ENCODE measurements around the gene TNFSF18.

Gene TNFSF18

DNA sequence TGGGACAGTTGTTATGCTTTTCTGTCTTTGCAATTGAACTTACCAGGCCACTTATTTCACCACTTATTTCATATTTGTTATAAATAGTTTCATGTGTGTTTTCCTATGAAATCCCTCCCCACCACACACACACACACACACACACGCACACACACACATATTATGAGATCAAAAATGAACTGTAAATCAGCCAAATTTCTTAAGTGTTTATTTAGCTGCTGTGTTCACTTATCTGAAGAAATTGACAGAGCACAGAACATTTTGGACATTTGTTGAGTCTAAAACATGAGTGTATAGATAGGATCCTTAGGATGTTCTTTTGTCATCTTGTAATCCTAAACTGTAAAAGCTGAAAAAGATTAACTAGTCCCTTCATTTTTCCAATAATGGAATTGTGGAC, 7.8 kb upstream of the TNFSF18 start:
- no peaks in the 10 kb centered on the region for H3K27me3 Mint-ChIP-seq
- no peaks in the 10 kb centered on the region for H3K4me1 Mint-ChIP-seq
- no peak for ATAC-seq (replicated peaks; ENCODE audit: extremely low read depth, poor library complexity, severe bottlenecking)
- DNase-seq (ENCODE audit: low spot score in 2 of 2) = no peak
- no peaks in the 10 kb centered on the region for H3K9me3 Mint-ChIP-seq
- no peak overlapping the region for H3K4me3 Mint-ChIP-seq
- H3K36me3 Mint-ChIP-seq (ENCODE audit: insufficient read depth) = no peaks in the 10 kb centered on the region
- no peak overlapping the region for H3K27ac Mint-ChIP-seq (ENCODE audit: low read depth)

GRCh38 chr1:173057984-173058383, 7.2 kb upstream of the TNFSF18 start:
- Mint-ChIP-seq H3K4me3 (no peak overlapping the region), H3K36me3 (ENCODE audit: insufficient read depth) (no peaks in the 10 kb centered on the region), H3K4me1 (no peaks in the 10 kb centered on the region), H3K9me3 (no peaks in the 10 kb centered on the region), H3K27me3 (no peaks in the 10 kb centered on the region), H3K27ac (ENCODE audit: low read depth) (no peak overlapping the region)
- DNase-seq (ENCODE audit: low spot score in 2 of 2) (no peak), ATAC-seq (replicated peaks; ENCODE audit: extremely low read depth, poor library complexity, severe bottlenecking) (no peak)

GRCh38 chr1:173056365-173056764, 5.6 kb upstream of the TNFSF18 start:
- no peak overlapping the region for H3K4me3 Mint-ChIP-seq
- H3K4me1 Mint-ChIP-seq = no peaks in the 10 kb centered on the region
- H3K36me3 Mint-ChIP-seq (ENCODE audit: insufficient read depth) = no peaks in the 10 kb centered on the region
- no peak for ATAC-seq (replicated peaks; ENCODE audit: extremely low read depth, poor library complexity, severe bottlenecking)
- no peaks in the 10 kb centered on the region for H3K27me3 Mint-ChIP-seq
- no peak for DNase-seq (ENCODE audit: low spot score in 2 of 2)
- H3K27ac Mint-ChIP-seq (ENCODE audit: low read depth) = no peak overlapping the region
- no peaks in the 10 kb centered on the region for H3K9me3 Mint-ChIP-seq

- H3K9me3 Mint-ChIP-seq = no peaks in the 10 kb centered on the region
- no peaks in the 10 kb centered on the region for H3K4me1 Mint-ChIP-seq
- no peaks in the 10 kb centered on the region for H3K27me3 Mint-ChIP-seq
- H3K27ac Mint-ChIP-seq (ENCODE audit: low read depth) = no peak overlapping the region
- DNase-seq (ENCODE audit: low spot score in 2 of 2) (no peak), ATAC-seq (replicated peaks; ENCODE audit: extremely low read depth, poor library complexity, severe bottlenecking) (no peak)
- H3K36me3 Mint-ChIP-seq (ENCODE audit: insufficient read depth) = no peaks in the 10 kb centered on the region
- no peak overlapping the region for H3K4me3 Mint-ChIP-seq
Observed at GRCh38 chr1:173052681-173053196, 2.0 kb upstream of the TNFSF18 start.

DNA sequence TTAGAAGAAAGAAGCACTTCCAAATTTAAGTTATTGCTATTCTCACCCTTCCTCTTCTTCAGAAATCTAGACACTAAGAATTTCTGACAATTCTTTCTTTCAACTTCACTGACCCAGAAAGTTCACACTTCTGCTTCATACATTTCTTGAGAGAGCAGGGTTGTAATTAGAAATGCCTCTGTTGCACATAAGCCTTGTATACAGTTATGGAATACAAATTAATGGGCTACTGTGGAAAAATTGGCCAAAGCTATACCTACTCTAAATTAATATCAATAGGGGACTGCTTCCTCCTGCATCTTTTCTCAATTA, 1.5 kb downstream of the TNFSF18 start:
- no peaks in the 10 kb centered on the region for H3K36me3 Mint-ChIP-seq (ENCODE audit: insufficient read depth)
- no peaks in the 10 kb centered on the region for H3K9me3 Mint-ChIP-seq
- no peak overlapping the region for H3K27ac Mint-ChIP-seq (ENCODE audit: low read depth)
- no peaks in the 10 kb centered on the region for H3K27me3 Mint-ChIP-seq
- no peak for DNase-seq (ENCODE audit: low spot score in 2 of 2)
- H3K4me3 Mint-ChIP-seq = no peak overlapping the region
- no peak for ATAC-seq (replicated peaks; ENCODE audit: extremely low read depth, poor library complexity, severe bottlenecking)
- no peaks in the 10 kb centered on the region for H3K4me1 Mint-ChIP-seq

GRCh38 chr1:173048621-173049321, 2.0 kb downstream of the TNFSF18 start:
- Mint-ChIP-seq H3K27me3 (no peaks in the 10 kb centered on the region), H3K27ac (ENCODE audit: low read depth) (no peak overlapping the region), H3K4me1 (no peaks in the 10 kb centered on the region), H3K9me3 (no peaks in the 10 kb centered on the region), H3K36me3 (ENCODE audit: insufficient read depth) (no peaks in the 10 kb centered on the region), H3K4me3 (no peak overlapping the region)
- no peak for ATAC-seq (replicated peaks; ENCODE audit: extremely low read depth, poor library complexity, severe bottlenecking)
- DNase-seq (ENCODE audit: low spot score in 2 of 2) = no peak

GRCh38 chr1:173044656-173045055, 6.1 kb downstream of the TNFSF18 start:
- no peaks in the 10 kb centered on the region for H3K4me1 Mint-ChIP-seq
- ATAC-seq (replicated peaks; ENCODE audit: extremely low read depth, poor library complexity, severe bottlenecking) (no peak), DNase-seq (ENCODE audit: low spot score in 2 of 2) (no peak)
- H3K27ac Mint-ChIP-seq (ENCODE audit: low read depth) = no peak overlapping the region
- no peaks in the 10 kb centered on the region for H3K9me3 Mint-ChIP-seq
- H3K36me3 Mint-ChIP-seq (ENCODE audit: insufficient read depth) = no peaks in the 10 kb centered on the region
- no peaks in the 10 kb centered on the region for H3K27me3 Mint-ChIP-seq
- no peak overlapping the region for H3K4me3 Mint-ChIP-seq

DNA sequence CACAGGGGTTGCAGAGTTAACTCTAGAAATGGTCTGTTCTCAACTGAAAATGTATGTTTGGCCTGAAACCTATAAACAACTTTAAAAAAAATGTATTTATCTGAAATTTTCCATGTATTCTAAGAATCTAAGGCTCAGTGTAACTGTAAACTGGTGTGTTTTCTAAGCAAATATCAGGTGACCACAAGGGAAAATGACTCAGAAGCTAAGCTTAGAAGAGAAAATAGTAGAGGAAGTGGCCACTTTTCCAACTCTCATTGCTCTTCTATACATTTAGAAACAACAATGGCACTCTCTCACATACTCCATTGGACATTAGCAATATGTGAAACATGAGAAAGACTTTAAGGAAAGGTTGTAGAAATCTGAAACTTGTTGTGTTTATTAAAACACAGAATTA, 7.5 kb downstream of the TNFSF18 start:
- no peaks in the 10 kb centered on the region for H3K27me3 Mint-ChIP-seq
- no peak for DNase-seq (ENCODE audit: low spot score in 2 of 2)
- H3K9me3 Mint-ChIP-seq = no peaks in the 10 kb centered on the region
- no peaks in the 10 kb centered on the region for H3K36me3 Mint-ChIP-seq (ENCODE audit: insufficient read depth)
- no peak for ATAC-seq (replicated peaks; ENCODE audit: extremely low read depth, poor library complexity, severe bottlenecking)
- H3K27ac Mint-ChIP-seq (ENCODE audit: low read depth) = no peak overlapping the region
- no peaks in the 10 kb centered on the region for H3K4me1 Mint-ChIP-seq
- H3K4me3 Mint-ChIP-seq = no peak overlapping the region

GRCh38 chr1:173042806-173043205, 7.9 kb downstream of the TNFSF18 start:
- H3K27me3 Mint-ChIP-seq = no peaks in the 10 kb centered on the region
- no peaks in the 10 kb centered on the region for H3K36me3 Mint-ChIP-seq (ENCODE audit: insufficient read depth)
- H3K4me1 Mint-ChIP-seq = no peaks in the 10 kb centered on the region
- H3K9me3 Mint-ChIP-seq = no peaks in the 10 kb centered on the region
- DNase-seq (ENCODE audit: low spot score in 2 of 2) (no peak), ATAC-seq (replicated peaks; ENCODE audit: extremely low read depth, poor library complexity, severe bottlenecking) (no peak)
- no peak overlapping the region for H3K27ac Mint-ChIP-seq (ENCODE audit: low read depth)
- H3K4me3 Mint-ChIP-seq = no peak overlapping the region

DNA sequence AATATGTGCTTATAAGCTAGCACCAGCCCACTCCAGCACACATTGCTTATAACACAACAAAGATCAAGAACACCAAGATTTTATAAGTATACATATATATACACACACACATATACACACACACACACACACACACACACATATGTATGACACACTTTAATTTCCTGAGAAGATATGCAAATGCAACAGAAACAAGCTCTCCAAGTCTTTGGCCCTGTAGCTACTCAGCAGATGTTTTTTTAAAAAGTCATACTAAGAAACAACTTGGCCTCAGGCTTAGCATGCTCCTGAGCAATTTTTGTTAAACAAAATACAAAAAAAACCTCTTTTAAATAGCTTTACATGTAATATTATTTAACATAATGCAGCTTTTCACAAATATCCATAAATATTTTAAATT, 11.1 kb downstream of the TNFSF18 start:
- Mint-ChIP-seq H3K9me3 (no peaks in the 10 kb centered on the region), H3K36me3 (ENCODE audit: insufficient read depth) (no peaks in the 10 kb centered on the region), H3K4me1 (no peaks in the 10 kb centered on the region), H3K4me3 (no peak overlapping the region), H3K27me3 (no peaks in the 10 kb centered on the region), H3K27ac (ENCODE audit: low read depth) (no peak overlapping the region)
- no peak for ATAC-seq (replicated peaks; ENCODE audit: extremely low read depth, poor library complexity, severe bottlenecking)
- no peak for DNase-seq (ENCODE audit: low spot score in 2 of 2)

- H3K36me3 Mint-ChIP-seq (ENCODE audit: insufficient read depth) = no peaks in the 10 kb centered on the region
- no peaks in the 10 kb centered on the region for H3K9me3 Mint-ChIP-seq
- no peaks in the 10 kb centered on the region for H3K4me1 Mint-ChIP-seq
- no peak overlapping the region for H3K27ac Mint-ChIP-seq (ENCODE audit: low read depth)
- H3K27me3 Mint-ChIP-seq = no peaks in the 10 kb centered on the region
- DNase-seq (ENCODE audit: low spot score in 2 of 2) (no peak), ATAC-seq (replicated peaks; ENCODE audit: extremely low read depth, poor library complexity, severe bottlenecking) (no peak)
- no peak overlapping the region for H3K4me3 Mint-ChIP-seq
Observed at GRCh38 chr1:173038875-173039554, 11.7 kb downstream of the TNFSF18 start.

- no peaks in the 10 kb centered on the region for H3K27me3 Mint-ChIP-seq
- no peaks in the 10 kb centered on the region for H3K4me1 Mint-ChIP-seq
- H3K4me3 Mint-ChIP-seq = no peak overlapping the region
- no peaks in the 10 kb centered on the region for H3K9me3 Mint-ChIP-seq
- DNase-seq (ENCODE audit: low spot score in 2 of 2) (no peak), ATAC-seq (replicated peaks; ENCODE audit: extremely low read depth, poor library complexity, severe bottlenecking) (no peak)
- no peak overlapping the region for H3K27ac Mint-ChIP-seq (ENCODE audit: low read depth)
- no peaks in the 10 kb centered on the region for H3K36me3 Mint-ChIP-seq (ENCODE audit: insufficient read depth)
Observed at GRCh38 chr1:173024543-173024942, 26.2 kb downstream of the TNFSF18 start.

DNA sequence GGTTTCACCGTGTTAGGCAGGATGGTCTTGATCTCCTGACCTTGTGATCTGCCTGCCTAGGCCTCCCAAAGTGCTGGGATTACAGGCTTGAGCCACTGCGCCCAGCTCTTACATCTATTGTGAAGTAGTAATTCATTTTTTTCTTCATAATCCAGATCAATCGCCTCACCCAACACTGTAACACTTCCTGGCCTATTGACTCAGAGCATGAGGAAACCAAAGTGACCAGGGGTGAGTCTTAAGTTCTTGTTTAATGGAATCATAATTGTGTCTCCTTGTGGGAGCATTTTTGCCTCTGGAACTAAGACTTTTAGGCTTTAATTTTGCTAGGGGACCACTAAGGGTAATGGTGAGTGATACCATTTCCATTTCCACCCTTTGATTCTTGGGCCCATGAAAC, 27.4 kb downstream of the TNFSF18 start:
- no peak overlapping the region for H3K27ac Mint-ChIP-seq (ENCODE audit: low read depth)

More for the DNA sequence above, 27.4 kb downstream of the TNFSF18 start:
- no peaks in the 10 kb centered on the region for H3K9me3 Mint-ChIP-seq
- no peak for ATAC-seq (replicated peaks; ENCODE audit: extremely low read depth, poor library complexity, severe bottlenecking)
- no peaks in the 10 kb centered on the region for H3K27me3 Mint-ChIP-seq
- no peaks in the 10 kb centered on the region for H3K36me3 Mint-ChIP-seq (ENCODE audit: insufficient read depth)
- H3K4me3 Mint-ChIP-seq = no peak overlapping the region
- no peaks in the 10 kb centered on the region for H3K4me1 Mint-ChIP-seq
- no peak for DNase-seq (ENCODE audit: low spot score in 2 of 2)
